GM12878 (cell line): ENCODE data around the gene TAB2. TPM values are rescaled to one million over a fixed set of nuclear protein-coding genes. Genes with fewer than 3 reads are reported as not detected.

Source experiments
- ATAC-seq: fragments of 200-7000 bp; cut with Tn5 transposase; 3 replicates; pipeline ENCODE4 v1.9.1; 2020; ENCODE audit warnings: mild to moderate bottlenecking, moderate library complexity
- BruUV-seq: library from RNA; stranded (reverse); fragments of 400-500 nt; replicated peaks from 2 replicates; lab custom pipeline; 2021; lab: Mats Ljungman, UMichigan
- CTCF ChIA-PET: fragments of 300-600 bp; sonication (Branson Sonifier 250); formaldehyde crosslinking; extraction: SDS; loops from one replicate; lab custom pipeline; 2021; ENCODE audit warnings: inconsistent platforms; lab: Yijun Ruan, JAX
- POLR2A ChIA-PET: fragments of 350-600 bp; formaldehyde crosslinking; extraction: SDS; loops from one replicate; lab custom pipeline; 2021; ENCODE audit warnings: inconsistent platforms; lab: Charles Lee
- RAD21 ChIA-PET: fragments of 300-600 bp; sonication (Branson Sonifier 250); formaldehyde crosslinking; loops from one replicate; lab custom pipeline; 2023; ENCODE audit warnings: antibody characterized with exemption; ENCODE audit not compliant: unreplicated experiment; lab: Charles Lee
- SMC1A ChIA-PET: fragments of 300-600 bp; sonication (Branson Sonifier 250); formaldehyde crosslinking; loops from one replicate; lab custom pipeline; 2023; ENCODE audit not compliant: unreplicated experiment, uncharacterized antibody; lab: Charles Lee
- DNase-seq: peaks from one replicate; pipeline ENCODE4 v3.0.0-alpha.2; 2011; ENCODE audit warnings: low read depth, low spot score
- FAIRE-seq: peaks from 3 replicates; lab custom pipeline; 2011; peaks lifted over from hg19 to GRCh38; lab: Jason Lieb, UNC
- H2AFZ ChIP-seq: 2 replicates; pipeline ENCODE4 v1.6.0; 2011; ENCODE audit warnings: low read depth, low read length, control low read depth; ENCODE audit not compliant: control insufficient read depth
- H3K27ac ChIP-seq: 2 replicates; pipeline ENCODE4 v1.5.1; 2011; ENCODE audit warnings: control low read depth; ENCODE audit not compliant: control insufficient read depth, insufficient read depth
- H3K27me3 ChIP-seq, 2 experiments: replicated peaks in 1 of 2; 2 replicates each; pipeline versions ENCODE4 v1.6.0 to v1.6.1; 2011; ENCODE audit warnings: low read length in 1 of 2; ENCODE audit not compliant: control insufficient read depth in 2 of 2, insufficient read depth in 2 of 2
- H3K36me3 ChIP-seq, 2 experiments: 2 replicates each; pipeline ENCODE4 v1.5.1; 2011; ENCODE audit warnings: low read length in 1 of 2; ENCODE audit not compliant: control insufficient read depth in 2 of 2, insufficient read depth in 2 of 2
- H3K4me1 ChIP-seq: 2 replicates; pipeline ENCODE4 v1.6.1; 2011; ENCODE audit warnings: mild to moderate bottlenecking, low read length, moderate library complexity, mixed read lengths; ENCODE audit not compliant: control insufficient read depth, insufficient read depth
- H3K4me2 ChIP-seq: 2 replicates; pipeline ENCODE4 v1.6.0; 2011; ENCODE audit warnings: control low read depth; ENCODE audit not compliant: control insufficient read depth, insufficient read depth
- H3K4me3 ChIP-seq: fragments of 200-600 bp; sonication (generic); 2 replicates; pipeline ENCODE4 v1.5.1; 2016
- H3K79me2 ChIP-seq: 2 replicates; pipeline ENCODE4 v1.6.0; 2011; ENCODE audit warnings: low read length; ENCODE audit not compliant: control insufficient read depth, insufficient read depth
- H3K9ac ChIP-seq: 2 replicates; pipeline ENCODE4 v1.8.0; 2011; ENCODE audit warnings: low read length, control low read depth, mixed read lengths; ENCODE audit not compliant: control insufficient read depth, insufficient read depth
- H3K9me3 ChIP-seq: replicated peaks from 3 replicates; pipeline ENCODE4 v1.5.1; 2011; ENCODE audit warnings: mild to moderate bottlenecking, low read length; ENCODE audit not compliant: control insufficient read depth, insufficient read depth
- H4K20me1 ChIP-seq: 2 replicates; pipeline ENCODE4 v1.6.0; 2011; ENCODE audit not compliant: control insufficient read depth, insufficient read depth
- CEBPB ChIP-seq, 2 experiments: fragments of 150-350 bp in 1 of 2; IDR thresholded peaks; 2 replicates each; pipeline ENCODE4 v1.6.1; 2012 to 2014; ENCODE audit warnings: low read depth in 2 of 2, low read length in 2 of 2, borderline replicate concordance in 1 of 2, inconsistent platforms in 1 of 2
- FOXM1 ChIP-seq: IDR thresholded peaks from 2 replicates; pipeline ENCODE4 v1.6.1; 2012; ENCODE audit warnings: low read depth, mild to moderate bottlenecking, inconsistent platforms, low read length, moderate library complexity
- GABPA ChIP-seq: IDR thresholded peaks from 2 replicates; pipeline ENCODE4 v1.6.1; 2014; ENCODE audit warnings: antibody characterized with exemption, low read depth, mild to moderate bottlenecking, inconsistent platforms
- IKZF1 ChIP-seq: fragments of 450-650 bp; conservative IDR thresholded peaks from 2 replicates; pipeline ENCODE4 v1.6.1; 2017; ENCODE audit warnings: antibody characterized with exemption, mild to moderate bottlenecking
- JUND ChIP-seq: IDR thresholded peaks from 2 replicates; pipeline ENCODE4 v1.6.1; 2012; ENCODE audit warnings: low read depth, mild to moderate bottlenecking, low read length, improper control_type of control experiment, moderate library complexity
- KAT2A ChIP-seq: conservative IDR thresholded peaks from 2 replicates; pipeline ENCODE4 v1.6.1; 2011; ENCODE audit warnings: low read depth, low read length; ENCODE audit not compliant: control insufficient read depth
- NFIC ChIP-seq: IDR thresholded peaks from 2 replicates; pipeline ENCODE4 v1.6.1; 2012; ENCODE audit warnings: low read depth, mild to moderate bottlenecking, inconsistent platforms, low read length, moderate library complexity
- NR2C2 ChIP-seq: IDR thresholded peaks from 2 replicates; pipeline ENCODE4 v1.6.1; 2011; ENCODE audit warnings: borderline replicate concordance, low read depth; ENCODE audit not compliant: control insufficient read depth, insufficient read length
- NRF1 ChIP-seq: conservative IDR thresholded peaks from 2 replicates; pipeline ENCODE4 v1.6.1; 2011; ENCODE audit warnings: mild to moderate bottlenecking, low read depth, low read length, improper control_type of control experiment
- POU2F2 ChIP-seq: IDR thresholded peaks from 3 replicates; pipeline ENCODE4 v1.6.1; 2011; ENCODE audit warnings: low read depth, mild to moderate bottlenecking, low read length, borderline replicate concordance
- SREBF2 ChIP-seq: IDR thresholded peaks from 2 replicates; pipeline ENCODE4 v1.6.1; 2012; ENCODE audit warnings: mild to moderate bottlenecking, low read length
- SRF ChIP-seq, 2 experiments: IDR thresholded peaks; 2 replicates each; pipeline ENCODE4 v1.6.1; 2011; ENCODE audit warnings: low read depth in 2 of 2, low read length in 2 of 2, mild to moderate bottlenecking in 1 of 2, moderate library complexity in 1 of 2
- WGBS: methylation state at CpG from one replicate; pipeline ENCODE4 v1.1.6; 2016; ENCODE audit warnings: low lambda C conversion rate; ENCODE audit not compliant: insufficient replicate concordance, insufficient coverage; ENCODE audit errors: missing lambda C conversion rate; 5-methylcytosine and 5-hydroxymethylcytosine counted together
- in situ Hi-C: fragments of 300-500 bp; cut with MboI; formaldehyde crosslinking; loops from 9 replicates; pipeline ENCODE4 v1.14.3; 2018; ENCODE audit warnings: mixed read lengths
- intact Hi-C: fragments of 100-400 bp; cut with micrococcal nuclease; formaldehyde crosslinking; loops from one replicate; pipeline ENCODE4 v1.14.2; 2022; ENCODE audit not compliant: unreplicated experiment
- polyA plus RNA-seq, 11 experiments: library from polyadenylated mRNA; depleted of rRNA in 4 of 11; unstranded in 6 of 11; stranded (reverse) in 5 of 11; fragments of >200 nt; fragmentation: Nextera tagmentation in 4 of 11; fragmentation: Illumina TruSeq in 1 of 11; extraction: Ambion mirVana in 4 of 11; extraction: Trizol in 1 of 11; gene quantifications; 1 replicate in 1 of 11; 2 replicates in 10 of 11; pipeline versions ENCODE4 v1.2.1 to v1.2.3, GENCODE V29; 2011 to 2016; ENCODE audit warnings: inconsistent platforms in 2 of 11, missing spikeins in 2 of 11, low read depth in 1 of 11
- total RNA-seq, 4 experiments: library from RNA; depleted of rRNA in 3 of 4; stranded (reverse); fragments of >200 nt in 3 of 4; fragmentation: Illumina TruSeq in 1 of 4; extraction: Trizol in 1 of 4; gene quantifications; 2 replicates each; pipeline versions ENCODE4 v1.2.1 to v1.2.3, GENCODE V29; 2013 to 2021
- TF ChIP-seq, protein P1 (sequence below): fragments of 450-650 bp; IDR thresholded peaks from 2 replicates; pipeline ENCODE4 v1.6.1; 2017; ENCODE audit warnings: mild to moderate bottlenecking, moderate library complexity
- TF ChIP-seq, protein P2 (sequence below): fragments of 450-650 bp; IDR thresholded peaks from 2 replicates; pipeline ENCODE4 v1.6.1; 2016; ENCODE audit warnings: mild to moderate bottlenecking

TAB2 gene
- total and polyA plus RNA-seq, 10 of the 15 experiments (the other 5 are each of a cell fraction or from before 2014, with no cell fraction given): 8.9 to 66.3 (median 23.0) TPM

DNA sequence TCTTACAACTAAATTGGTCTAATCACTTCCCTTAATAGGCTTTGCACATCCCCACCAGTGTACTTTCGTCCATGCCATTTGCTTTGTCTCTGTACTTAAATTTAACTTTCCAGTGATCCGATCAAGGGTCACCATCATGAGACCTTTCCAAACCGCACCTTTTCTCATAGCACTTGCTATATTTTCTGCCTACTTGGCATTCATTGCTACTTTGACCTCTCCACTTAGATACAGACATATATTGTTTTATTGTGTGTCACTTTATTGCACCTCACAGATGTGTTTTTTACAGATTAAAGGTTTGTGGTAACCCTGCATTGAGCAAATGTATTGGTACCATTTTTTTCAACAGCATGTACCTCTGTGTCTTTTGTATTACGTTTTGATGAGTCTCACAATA lies 97.3 kb downstream of the TAB2 start (continued):
- TF ChIP-seq CEBPB (IDR thresholded peaks at IDR 0.05; ENCODE audit: borderline replicate concordance in 1 of 2, low read depth in 2 of 2, low read length in 2 of 2): no peak
- no peak for TF ChIP-seq POU2F2
- no peak for TF ChIP-seq IKZF1
- no peak for TF ChIP-seq SRF (IDR thresholded peaks at IDR 0.05; ENCODE audit: low read depth in 2 of 2, low read length in 2 of 2)
- no peak for TF ChIP-seq NR2C2

DNA sequence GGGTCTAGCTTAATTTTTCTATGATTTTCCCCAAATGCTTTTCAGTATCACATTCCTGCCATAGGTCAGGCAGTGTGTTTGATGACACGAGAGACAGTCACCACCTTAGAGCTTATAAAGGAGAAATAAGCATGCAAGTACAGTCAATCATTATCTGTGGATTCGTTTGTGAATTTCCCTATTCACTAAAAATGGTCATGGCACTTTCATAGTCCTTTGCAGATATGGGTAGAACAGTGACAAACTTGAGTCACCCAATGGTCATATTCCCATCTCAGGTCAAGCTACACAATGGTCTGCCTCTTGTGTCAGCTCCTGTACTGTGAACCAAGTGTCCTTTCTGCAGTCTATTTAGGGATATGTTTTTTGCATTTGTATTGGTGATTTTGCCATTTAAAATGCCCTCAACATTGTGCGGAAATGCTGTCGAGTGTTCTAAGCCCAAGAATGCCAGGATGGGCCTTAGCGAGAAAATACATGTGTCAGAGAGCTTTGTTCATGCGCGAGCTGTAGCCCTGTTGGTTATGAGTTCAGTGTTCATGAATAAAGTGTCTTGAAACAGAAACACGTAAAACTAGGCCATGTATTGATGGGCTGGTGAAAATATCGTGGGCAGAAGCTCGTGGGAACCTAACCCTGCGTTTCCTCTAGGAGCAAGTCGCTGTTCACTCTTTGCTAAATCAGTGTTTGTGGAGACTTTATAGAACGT lies 102.3 kb downstream of the TAB2 start:
- CTCF ChIA-PET: interaction anchor here (0.6 to 3.0 kb wide), 24 partner anchors 9 to 391 kb away, joined by 3 to 17 read pairs (median 3); no protein-coding TSS in a partner anchor
- TF ChIP-seq JUND (no peak), NFIC (peak; percentile 26; the same call in 1 of the 2 replicates), SREBF2 (no peak), NRF1 (no peak), GABPA (no peak), KAT2A (no peak), FOXM1 (0 out of 2 replicates have a peak, but pooled peaks have one; percentile 31), NR2C2 (no peak)
- TF ChIP-seq, protein P1, sequence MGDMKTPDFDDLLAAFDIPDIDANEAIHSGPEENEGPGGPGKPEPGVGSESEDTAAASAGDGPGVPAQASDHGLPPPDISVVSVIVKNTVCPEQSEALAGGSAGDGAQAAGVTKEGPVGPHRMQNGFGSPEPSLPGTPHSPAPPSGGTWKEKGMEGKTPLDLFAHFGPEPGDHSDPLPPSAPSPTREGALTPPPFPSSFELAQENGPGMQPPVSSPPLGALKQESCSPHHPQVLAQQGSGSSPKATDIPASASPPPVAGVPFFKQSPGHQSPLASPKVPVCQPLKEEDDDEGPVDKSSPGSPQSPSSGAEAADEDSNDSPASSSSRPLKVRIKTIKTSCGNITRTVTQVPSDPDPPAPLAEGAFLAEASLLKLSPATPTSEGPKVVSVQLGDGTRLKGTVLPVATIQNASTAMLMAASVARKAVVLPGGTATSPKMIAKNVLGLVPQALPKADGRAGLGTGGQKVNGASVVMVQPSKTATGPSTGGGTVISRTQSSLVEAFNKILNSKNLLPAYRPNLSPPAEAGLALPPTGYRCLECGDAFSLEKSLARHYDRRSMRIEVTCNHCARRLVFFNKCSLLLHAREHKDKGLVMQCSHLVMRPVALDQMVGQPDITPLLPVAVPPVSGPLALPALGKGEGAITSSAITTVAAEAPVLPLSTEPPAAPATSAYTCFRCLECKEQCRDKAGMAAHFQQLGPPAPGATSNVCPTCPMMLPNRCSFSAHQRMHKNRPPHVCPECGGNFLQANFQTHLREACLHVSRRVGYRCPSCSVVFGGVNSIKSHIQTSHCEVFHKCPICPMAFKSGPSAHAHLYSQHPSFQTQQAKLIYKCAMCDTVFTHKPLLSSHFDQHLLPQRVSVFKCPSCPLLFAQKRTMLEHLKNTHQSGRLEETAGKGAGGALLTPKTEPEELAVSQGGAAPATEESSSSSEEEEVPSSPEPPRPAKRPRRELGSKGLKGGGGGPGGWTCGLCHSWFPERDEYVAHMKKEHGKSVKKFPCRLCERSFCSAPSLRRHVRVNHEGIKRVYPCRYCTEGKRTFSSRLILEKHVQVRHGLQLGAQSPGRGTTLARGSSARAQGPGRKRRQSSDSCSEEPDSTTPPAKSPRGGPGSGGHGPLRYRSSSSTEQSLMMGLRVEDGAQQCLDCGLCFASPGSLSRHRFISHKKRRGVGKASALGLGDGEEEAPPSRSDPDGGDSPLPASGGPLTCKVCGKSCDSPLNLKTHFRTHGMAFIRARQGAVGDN: 0 out of 2 replicates have a peak, but pooled peaks have one; percentile 29
- TF ChIP-seq, protein P2, sequence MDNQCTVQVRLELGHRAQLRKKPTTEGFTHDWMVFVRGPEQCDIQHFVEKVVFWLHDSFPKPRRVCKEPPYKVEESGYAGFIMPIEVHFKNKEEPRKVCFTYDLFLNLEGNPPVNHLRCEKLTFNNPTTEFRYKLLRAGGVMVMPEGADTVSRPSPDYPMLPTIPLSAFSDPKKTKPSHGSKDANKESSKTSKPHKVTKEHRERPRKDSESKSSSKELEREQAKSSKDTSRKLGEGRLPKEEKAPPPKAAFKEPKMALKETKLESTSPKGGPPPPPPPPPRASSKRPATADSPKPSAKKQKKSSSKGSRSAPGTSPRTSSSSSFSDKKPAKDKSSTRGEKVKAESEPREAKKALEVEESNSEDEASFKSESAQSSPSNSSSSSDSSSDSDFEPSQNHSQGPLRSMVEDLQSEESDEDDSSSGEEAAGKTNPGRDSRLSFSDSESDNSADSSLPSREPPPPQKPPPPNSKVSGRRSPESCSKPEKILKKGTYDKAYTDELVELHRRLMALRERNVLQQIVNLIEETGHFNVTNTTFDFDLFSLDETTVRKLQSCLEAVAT: 0 out of 2 replicates have a peak, but pooled peaks have one; percentile 32

More for the DNA sequence above, 102.3 kb downstream of the TAB2 start:
- Histone ChIP-seq H3K79me2 (no peaks in the 10 kb centered on the region), H4K20me1 (no peaks in the 10 kb centered on the region), H3K27ac (no peak overlapping the region), H3K4me3 (no peak overlapping the region), H3K27me3 (no peaks in the 10 kb centered on the region), H3K4me1 (peaks cover 14% of the 10 kb centered on the region), H3K4me2 (peak overlapping the region; percentile 12; the same call in 1 of the 2 replicates), H3K9me3 (no peaks in the 10 kb centered on the region), H2AFZ (no peak overlapping the region; the same call in 1 of the 2 replicates), H3K36me3 (no peaks in the 10 kb centered on the region), H3K9ac (no peak overlapping the region)
- DNase-seq (no peak), ATAC-seq (peak; percentile 60), FAIRE-seq (no peak)
- no TSS peak for BruUV-seq
- 54% methylated on average over 13 of the region's 13 CpGs for WGBS
- SMC1A ChIA-PET: interaction anchor here (0.7 to 3.5 kb wide), 43 partner anchors 10 to 493 kb away, joined by 3 to 28 read pairs (median 4); no protein-coding TSS in a partner anchor
- in situ Hi-C loops: no loop called here
- POLR2A ChIA-PET: interaction anchor here (0.6 to 2.7 kb wide), 9 partner anchors 15 to 389 kb away, joined by 3 to 7 read pairs (median 4); no protein-coding TSS in a partner anchor
- RAD21 ChIA-PET: interaction anchor here (1.0 to 4.1 kb wide), 24 partner anchors 10 to 390 kb away, joined by 3 to 29 read pairs (median 5); partner anchors contain the start of gene TAB2
- intact Hi-C loops: no loop called here
